SHP77 treated with DMSO at 0.1 percent for 48 hours (cell line): ENCODE results near the gene DUSP16.
"Not testable (repeated sequence)": the region's sequence is repeated elsewhere in the genome, so short reads cannot be mapped to it uniquely, and the experiment has no call there.

Experiments used
- DNase-seq: peaks from one replicate; lab custom pipeline; 2025; lab: John Stamatoyannopoulos, UW

Gene DUSP16

GRCh38 chr12:12562585-12563261 lies at the start of gene DUSP16:
DUSP16 (minus strand) TSS chr12:12562863; CDS start chr12:12521098, 41,765 bp downstream.
- peak; percentile 31 for DNase-seq

GRCh38 chr12:12612358-12612757 lies 49.7 kb upstream of the DUSP16 start:
- DNase-seq = peak; percentile 4

DNA sequence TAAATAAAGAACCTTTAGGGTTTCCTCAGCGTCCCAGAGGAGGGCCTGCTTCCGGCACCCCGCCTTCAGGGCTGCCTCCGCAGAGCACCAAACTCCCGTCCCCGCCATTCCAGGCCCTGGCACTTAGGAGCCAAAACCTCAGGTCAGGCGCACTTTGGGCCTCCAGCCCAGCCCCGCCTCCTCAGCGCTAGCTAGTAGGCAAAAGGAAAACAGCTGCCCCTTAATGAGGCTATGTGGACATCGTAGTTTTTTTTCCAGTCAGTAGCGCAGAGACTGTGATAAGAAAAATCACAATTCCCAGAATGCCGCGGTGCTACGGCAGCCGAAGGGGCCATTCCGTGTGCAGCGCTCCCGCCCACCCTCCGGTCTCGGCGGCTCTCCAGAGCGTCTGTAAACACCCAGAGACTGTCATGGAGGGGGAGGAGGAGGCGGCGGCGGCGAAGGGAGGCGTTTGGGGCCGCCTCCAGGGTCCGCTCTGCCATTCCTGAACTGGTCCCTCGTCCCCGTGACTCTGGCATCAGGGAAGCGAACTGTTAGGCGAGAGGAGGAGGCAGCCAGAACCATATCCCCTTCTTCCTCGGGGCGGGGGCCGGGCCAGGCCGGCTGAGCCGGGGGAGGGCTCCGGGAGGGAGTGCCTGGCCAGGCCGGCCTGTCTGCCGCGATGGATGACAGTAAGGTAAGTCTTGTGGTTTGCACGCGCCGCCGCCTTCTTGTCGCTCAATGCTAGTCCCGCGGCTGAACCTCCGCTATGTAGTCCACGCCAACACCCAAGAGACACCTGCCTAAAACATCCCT lies 49.0 kb upstream of the DUSP16 start, which contains the start of gene CREBL2:
Gene CREBL2 (plus strand): TSS at position 365 of the 795 bp plus-strand sequence. CDS start 297 bp downstream, at position 662.
- peak; percentile 79 for DNase-seq

DNA sequence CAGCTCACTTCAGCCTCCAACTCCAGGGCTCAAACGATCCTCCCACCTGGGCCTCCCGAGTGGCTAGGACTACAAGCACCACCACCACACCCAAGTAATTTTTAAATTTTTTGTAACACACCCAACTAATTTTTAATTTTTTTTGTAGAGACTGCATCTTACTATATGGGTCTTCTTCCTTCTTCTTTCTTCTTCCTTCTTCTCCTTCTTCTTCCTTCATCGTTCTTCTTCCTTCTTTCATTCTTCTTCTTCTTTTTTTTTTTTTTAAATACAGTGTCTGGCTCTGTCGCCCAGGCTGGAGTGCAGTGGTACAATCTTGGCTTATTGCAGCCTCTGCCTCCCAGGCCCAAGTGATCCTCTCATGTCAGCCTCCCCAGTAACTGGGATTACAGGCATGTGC lies 48.0 kb upstream of the DUSP16 start:
- no peak for DNase-seq

GRCh38 chr12:12609692-12610091 lies 47.0 kb upstream of the DUSP16 start:
- no peak for DNase-seq

DNA sequence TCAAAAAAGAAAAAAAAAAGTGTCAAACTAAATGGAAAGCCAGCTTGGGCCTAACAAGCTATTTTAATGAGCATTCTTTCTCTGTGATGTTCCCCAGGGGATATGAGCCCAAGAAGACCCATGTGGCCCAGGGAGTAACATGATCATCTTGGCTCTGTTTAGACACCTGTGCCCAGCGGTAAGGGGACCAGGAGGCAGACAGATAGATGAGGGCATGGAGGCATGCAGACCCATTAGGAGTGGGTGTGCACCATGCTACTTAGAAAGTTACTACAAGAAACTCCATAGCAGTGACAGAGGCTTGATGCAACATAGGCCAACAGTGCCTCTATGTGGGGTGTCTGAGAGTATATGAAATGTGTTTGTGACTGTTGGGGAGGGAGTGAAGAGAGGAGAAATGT lies 45.9 kb upstream of the DUSP16 start:
- DNase-seq = no peak

GRCh38 chr12:12606781-12607589 lies 44.3 kb upstream of the DUSP16 start:
- DNase-seq = no peak

DNA sequence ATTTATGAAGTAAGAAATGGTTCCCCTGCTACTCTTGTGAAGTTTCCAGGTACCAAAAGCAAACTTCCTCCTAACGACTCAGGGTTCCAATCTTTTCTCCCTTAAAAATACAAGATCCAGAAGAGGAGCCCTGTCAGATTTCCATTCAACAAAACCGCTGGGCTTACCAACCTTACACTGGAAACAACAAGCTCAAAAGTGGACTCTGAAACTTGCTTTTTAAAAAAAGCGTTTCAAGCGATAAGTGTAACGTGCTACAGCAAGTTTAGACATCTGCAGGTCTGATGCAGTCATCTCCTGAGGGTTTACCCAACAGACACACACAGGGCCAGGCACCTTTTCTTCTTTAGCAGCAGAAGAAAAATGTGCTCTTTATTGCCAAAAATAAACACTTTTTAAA lies 42.1 kb upstream of the DUSP16 start:
- no peak for DNase-seq

GRCh38 chr12:12600659-12601058 lies 38.0 kb upstream of the DUSP16 start:
- DNase-seq = no peak

GRCh38 chr12:12599750-12600643 lies 37.3 kb upstream of the DUSP16 start:
- DNase-seq = no peak

GRCh38 chr12:12598864-12599263 lies 36.2 kb upstream of the DUSP16 start:
- no peak for DNase-seq

GRCh38 chr12:12596598-12596997 lies 33.9 kb upstream of the DUSP16 start:
- not testable (repeated sequence) for DNase-seq

- DNase-seq = not testable (repeated sequence)
Observed at GRCh38 chr12:12595929-12596328, 33.3 kb upstream of the DUSP16 start.

DNA sequence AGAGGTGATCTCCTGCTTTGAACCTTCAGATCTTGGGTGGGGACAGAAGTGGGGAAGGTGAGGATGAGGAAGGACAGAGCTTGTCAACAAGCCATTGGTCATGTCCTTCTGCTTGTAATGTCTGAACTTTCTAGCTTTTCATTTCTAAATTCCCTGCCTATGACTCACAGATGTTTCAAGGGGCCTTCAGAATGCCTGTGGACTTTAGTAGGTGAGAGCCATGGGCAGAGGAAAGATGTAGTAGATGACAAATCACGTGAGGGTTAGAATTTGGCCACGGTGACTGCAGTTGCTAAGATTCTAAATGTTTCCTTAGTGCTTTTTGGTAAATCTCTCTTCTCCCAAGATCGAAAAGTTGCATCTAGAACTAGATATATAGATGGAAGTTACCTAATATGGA lies 30.3 kb upstream of the DUSP16 start:
- no peak for DNase-seq

GRCh38 chr12:12590961-12591360 lies 28.3 kb upstream of the DUSP16 start:
- DNase-seq = no peak

DNA sequence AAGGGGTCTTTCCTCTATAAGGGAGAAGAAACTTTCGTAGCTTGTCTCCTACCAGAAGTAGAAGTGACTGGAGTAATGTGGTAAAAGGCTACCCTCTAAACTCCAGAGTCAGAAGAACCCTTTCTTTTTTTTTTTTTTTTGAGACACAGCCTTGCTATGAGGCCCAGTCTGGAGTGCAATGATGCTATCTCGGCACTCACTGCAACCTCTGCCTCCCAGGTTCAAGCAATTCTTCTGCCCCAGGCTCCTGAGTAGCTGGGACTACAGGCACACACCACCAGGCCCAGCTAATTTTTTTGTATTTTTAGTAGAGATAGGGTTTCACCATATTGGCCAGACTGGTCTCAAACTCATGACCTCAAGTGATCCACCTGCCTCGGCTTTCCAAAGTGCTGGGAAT lies 25.8 kb upstream of the DUSP16 start:
- DNase-seq = not testable (repeated sequence)

DNA sequence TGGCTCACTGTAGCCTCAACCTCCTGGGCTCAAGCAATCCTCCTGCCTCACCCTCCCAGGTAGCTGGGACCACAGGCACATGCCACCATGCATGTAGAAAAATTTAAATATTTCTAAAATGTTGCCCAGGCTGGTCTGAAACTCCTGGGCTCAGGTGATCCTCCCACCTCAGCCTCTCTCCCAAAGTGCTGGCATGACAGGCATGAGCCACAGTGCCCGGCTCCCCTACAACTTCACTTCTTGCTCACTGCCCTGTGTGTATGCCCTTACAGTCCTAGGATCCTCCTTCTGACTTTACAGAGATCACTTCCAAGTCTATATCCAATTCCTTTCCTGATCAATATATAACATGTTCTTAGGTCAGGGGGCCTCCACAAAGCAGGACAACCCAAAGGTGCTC lies 25.2 kb upstream of the DUSP16 start:
- no peak for DNase-seq

DNA sequence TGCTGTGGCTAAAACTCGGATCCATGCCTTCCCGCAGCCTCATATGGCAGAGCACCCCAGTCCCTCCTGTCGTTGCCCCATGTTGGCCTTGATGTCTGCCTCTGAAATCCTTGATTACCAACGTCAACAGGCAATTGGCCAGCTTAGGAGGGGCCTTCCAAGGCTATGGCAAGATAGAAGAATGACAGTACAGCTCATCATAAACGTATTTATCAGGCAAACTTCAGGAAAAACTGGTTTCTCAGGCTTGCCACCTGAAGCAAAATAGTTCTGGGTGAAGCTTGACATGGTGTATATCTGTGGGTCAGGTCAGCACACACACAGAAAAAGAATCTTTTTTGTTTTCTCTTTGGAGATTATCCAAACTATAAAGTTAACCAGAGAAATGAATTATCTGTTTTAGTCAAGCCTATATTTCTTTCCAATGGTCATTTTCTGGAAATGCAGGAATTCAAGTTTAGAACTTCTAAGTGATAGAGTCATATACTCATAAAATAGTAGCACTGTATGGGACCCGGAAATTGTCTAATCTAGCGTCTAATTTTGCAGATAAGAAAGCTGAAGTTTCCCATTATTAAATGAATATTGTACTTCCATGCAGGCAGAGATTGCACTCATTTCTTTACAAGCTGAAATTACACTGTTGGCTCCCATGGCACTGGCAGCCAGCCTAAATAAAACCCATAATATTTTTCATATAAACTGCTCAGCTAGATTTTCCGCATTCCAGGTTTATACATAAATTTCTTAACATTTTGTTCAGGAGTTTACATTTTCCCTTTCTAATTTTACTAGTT lies 24.4 kb upstream of the DUSP16 start:
- DNase-seq = no peak

DNA sequence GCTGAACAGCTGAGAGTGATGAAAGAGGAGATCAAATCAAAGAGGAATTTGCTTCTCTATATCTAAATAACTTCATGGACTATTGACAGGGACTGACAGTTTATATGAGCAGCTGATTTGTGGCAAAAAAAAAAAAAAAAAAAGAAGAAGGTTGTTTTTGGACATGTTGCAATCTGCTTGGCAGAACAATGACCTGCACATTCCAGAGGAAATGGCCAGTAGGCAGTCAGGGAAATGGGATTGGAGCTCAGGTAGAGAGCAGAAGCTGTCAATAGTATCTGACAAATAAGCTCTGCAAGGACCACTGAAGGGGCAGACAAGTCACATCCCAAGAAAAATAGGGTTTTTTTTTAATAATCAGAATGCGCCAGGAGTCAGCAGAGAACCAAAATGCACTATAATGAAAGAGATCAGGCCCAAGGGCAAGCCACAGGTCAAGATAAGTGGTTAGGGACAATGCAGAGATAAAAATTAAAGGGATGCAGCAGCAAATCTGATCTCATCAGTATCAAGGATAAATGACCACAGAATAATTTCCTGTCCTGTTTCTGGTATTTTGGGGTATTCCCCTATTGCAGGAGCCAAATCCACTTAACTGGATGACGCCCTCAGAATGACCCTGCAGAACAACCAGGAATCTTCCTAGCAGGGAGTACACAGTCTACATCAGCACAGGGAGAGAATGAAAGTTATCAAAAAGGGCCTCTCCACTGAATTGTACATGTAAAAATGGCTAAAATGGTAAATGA lies 22.6 kb upstream of the DUSP16 start:
- DNase-seq = no peak
